NCI-H748 (cell line): ENCODE data around the gene FOXN1.

Source experiments
- DNase-seq: peaks from one replicate; lab custom pipeline; 2025; ENCODE audit not compliant: unreplicated experiment; lab: John Stamatoyannopoulos, UW

The FOXN1 gene

GRCh38 chr17:28476076-28476865, 29.9 kb upstream of the FOXN1 start:
- DNase-seq = no peak

GRCh38 chr17:28477928-28478327, 28.2 kb upstream of the FOXN1 start:
- DNase-seq = no peak

DNA sequence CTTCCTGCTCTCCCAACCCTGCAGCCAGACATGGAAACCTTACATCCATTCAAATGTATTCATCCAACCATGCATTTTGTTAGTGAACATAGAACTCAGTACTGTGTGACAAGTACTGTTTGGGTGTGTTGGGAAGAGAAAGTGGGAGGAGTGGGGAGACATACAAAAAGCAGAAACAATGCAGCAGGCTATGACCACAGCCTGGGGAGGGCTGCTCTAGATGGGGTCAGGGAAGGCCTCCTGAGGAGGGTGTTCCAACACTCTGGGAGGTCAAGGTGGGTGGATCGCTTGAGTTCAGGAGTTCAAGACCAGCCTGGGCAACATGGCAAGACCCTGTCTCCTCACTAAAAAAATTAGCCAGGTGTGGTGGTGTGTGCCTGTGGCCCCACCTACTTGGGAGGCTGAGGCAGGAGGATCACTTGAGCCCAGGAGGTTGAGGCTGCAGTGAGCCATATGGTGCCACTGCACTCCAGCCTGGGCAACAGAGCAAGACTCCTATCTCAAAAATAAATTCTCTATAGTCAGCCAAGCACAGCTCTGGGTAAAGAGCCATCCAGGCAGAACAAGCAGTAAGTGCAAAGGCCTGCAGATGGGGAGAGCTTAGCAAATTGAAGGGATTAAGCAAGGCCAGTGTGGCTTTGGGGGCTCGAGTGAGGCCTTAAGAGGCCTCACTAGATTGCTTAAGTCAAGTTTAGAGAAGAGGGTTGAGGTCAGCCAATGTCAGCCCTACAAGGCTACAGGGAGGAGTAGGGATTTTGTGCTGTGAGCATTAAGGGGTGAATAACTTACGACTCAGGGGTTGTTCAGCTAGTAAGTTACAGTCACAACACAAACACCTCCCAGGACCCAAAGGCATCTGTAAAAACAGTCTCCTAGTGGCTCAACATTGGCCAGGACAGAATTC, 27.2 kb upstream of the FOXN1 start:
- DNase-seq = no peak

DNA sequence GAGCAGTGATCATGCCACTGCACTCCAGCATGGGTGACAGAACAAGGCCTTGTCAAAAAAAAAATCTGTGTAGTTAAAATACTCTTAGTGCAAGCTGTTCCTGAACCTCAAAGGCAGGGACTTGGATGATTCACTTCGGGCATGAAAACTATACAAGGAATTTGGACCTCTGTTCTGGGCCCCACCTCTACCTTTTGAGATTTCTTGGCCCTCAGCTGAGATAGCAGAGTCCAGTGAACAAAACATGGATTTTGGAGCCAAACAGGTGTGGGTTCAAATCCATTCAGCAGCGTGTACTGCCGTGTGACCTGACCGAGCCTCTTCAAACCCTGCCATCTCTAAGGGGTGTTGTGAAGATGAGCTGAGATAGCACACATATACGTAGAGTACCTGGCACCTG, 25.9 kb upstream of the FOXN1 start:
- DNase-seq = no peak

- no peak for DNase-seq
These were observed 25.2 kb upstream of the FOXN1 start for GRCh38 chr17:28480799-28481571.

DNA sequence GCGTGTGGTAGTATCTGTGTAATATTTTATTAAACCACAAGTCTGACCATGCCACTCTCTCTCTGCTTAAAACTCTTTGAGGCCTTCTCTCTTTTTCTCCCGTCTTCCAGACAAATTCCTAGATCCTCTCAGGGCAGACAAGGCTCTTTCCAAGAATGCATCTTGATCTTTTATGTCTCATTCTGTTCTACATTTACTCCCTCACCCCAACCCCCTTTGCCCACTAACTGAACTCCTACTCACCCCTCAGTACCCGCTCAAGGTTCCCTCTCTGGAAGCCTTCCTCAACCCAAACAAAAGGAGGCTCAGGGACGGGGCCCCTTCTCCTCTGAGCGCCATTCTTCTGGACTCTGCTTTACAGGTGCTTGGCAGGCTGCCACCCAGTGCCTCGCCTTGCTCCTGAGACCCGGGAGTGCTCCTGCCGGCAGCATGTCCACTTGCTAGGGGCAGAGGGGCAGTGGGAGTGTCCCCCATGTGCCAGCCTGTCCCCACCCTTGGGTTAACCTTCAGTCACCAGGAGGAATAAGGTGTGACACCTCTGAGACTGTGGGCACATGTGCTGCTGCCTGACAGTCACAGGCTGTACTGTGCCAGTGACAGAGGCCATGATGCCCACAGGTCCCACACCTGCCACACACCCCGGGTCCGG, 23.5 kb upstream of the FOXN1 start:
- peak; percentile 23 for DNase-seq

- DNase-seq = no peak
These were observed 21.9 kb upstream of the FOXN1 start for GRCh38 chr17:28484296-28484695.

- DNase-seq = no peak
These were observed 21.1 kb upstream of the FOXN1 start for GRCh38 chr17:28485049-28485448.

DNA sequence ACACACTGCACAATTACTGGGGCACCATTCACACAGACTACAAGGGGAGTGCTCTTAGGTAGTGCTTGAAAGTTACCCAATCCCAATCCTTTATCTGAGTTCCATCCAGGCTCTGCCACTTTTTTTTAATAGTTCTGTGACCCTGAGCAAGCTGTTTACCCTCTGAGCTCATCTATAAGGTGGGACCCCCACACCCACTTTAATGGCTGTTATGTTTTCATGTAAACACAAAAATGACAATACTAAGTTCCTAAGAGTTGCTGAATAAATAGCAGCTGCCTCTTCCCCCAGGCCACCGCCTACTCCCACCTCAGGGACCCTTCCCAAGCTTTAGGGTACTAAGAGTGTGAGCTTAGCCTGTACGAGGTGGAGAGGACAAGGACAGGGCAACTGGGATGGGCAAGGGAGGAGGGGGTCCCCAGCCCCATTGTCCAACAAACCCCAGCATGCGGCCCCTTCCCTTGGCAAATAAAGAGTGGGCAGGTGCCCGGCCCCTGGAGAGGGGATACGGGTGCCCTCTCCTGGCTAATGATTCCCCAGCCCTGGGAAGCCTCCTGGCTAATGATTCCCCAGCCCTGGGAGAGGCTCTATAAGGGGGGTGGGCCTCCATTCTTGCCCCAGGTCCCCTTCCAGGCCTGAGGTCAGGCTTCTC, 18.1 kb upstream of the FOXN1 start:
- peak; percentile 44 for DNase-seq

DNA sequence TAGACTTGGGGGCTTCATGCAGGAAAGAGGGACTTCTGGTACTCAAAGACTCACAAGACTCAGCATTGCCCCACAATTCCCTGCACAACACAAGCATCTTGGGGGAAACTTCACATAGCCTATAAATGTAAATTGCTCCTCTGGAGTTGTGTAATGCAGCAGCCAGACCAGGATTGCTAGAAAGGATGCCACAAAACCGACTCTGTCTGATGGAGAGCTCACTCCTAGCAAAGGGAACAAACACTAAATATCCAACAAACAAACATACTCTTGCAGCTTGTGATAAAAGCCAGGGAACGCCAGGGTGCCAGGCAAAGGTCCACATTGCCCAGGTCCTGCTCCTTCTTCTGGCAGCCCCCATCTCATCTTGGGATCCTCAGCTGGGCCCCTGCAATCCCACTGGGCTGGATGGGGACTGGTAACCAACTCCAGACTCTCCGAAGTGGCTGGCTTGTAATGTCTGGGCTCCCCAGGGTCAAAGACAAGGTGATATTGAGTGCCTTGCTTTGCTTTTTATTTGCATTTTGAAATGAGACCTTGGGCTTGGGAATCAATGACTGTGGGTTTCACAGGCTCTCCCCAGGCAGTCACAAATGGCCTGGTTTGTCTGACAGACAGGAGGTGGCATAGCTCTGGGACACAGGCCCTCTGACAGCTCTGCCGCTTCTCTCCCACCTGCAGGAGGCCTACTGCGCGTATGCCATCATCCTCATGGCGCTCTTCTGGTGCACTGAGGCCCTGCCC, 17.4 kb upstream of the FOXN1 start:
- no peak for DNase-seq

DNA sequence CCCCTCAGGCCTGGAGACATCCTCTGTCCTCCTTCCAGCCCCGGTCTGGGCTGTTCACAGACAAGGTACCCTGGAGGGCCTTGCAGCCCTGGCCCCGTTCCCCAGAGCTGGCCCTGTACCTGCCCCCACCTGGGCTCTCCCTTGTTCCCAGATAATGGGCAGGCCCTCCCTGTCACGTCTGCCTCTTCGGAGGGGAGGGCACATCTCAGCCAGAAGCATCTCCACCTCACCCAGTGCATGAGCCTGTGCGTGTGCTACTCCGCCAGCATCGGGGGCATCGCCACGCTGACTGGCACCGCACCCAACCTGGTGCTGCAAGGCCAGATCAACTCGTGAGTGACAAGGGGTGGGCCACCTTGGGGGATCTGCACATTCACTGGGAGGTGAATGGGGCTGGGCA, 14.9 kb upstream of the FOXN1 start:
- no peak for DNase-seq

DNA sequence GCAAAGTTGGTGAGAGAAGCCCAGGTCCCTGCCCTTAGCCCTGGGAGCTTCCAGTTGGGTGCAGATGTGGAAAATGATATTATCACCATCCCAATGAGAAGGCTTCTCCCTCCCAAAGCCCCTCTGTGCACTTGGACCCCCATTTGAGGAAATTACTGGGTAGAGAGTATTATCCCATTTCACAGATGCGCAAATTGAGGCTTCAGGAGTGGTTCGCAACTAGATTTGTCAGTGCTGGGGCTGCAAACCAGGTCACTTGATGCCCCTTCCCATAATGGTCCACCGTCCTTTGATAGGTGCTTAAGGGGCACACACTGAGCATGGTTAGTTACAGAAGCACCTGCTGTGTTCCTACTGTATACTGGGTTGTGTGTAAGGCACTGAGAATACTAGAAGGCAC, 14.3 kb upstream of the FOXN1 start:
- no peak for DNase-seq

GRCh38 chr17:28492352-28493310, 13.5 kb upstream of the FOXN1 start:
- no peak for DNase-seq

- no peak for DNase-seq
These were observed 12.7 kb upstream of the FOXN1 start for GRCh38 chr17:28493460-28493859.

- peak; percentile 73 for DNase-seq
These were observed 11.5 kb upstream of the FOXN1 start for GRCh38 chr17:28494445-28495188.

DNA sequence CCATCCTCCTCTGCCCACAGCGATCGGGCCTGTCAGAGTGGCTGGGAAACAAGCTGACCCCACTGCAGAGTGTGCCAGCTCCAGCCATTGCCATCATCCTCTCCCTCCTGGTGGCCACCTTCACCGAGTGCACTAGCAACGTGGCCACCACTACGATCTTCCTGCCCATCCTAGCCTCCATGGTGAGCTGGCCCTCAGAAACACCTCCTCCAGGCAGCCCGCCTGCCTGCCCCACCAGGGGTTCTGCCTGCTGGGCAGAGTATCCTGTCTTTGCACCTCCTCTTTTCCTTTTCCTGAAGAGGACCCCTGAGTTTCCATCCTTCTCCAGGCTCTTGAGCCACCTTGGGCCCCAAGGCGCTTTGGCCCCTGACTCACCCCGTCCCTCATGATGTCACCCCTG, 10.5 kb upstream of the FOXN1 start:
- DNase-seq = no peak

- peak; percentile 87 for DNase-seq
These were observed 8.2 kb upstream of the FOXN1 start for GRCh38 chr17:28497931-28498330.
